HepG2 (cell line): ENCODE results near the gene RGL3.

Source experiments
- BHLHE40 ChIP-seq: IDR thresholded peaks from 2 replicates; pipeline ENCODE4 v1.6.1; 2011; ENCODE audit warnings: low read length, improper control_type of control experiment
- CREBL2 ChIP-seq: sonication (generic); formaldehyde crosslinking; IDR thresholded peaks from 2 replicates; pipeline ENCODE4 v1.8.1; 2023; ENCODE audit warnings: missing genetic modification reagents, mild to moderate bottlenecking, borderline replicate concordance
- DMAP1 ChIP-seq: IDR thresholded peaks from 2 replicates; pipeline ENCODE4 v1.6.1; 2016
- FOXC1 ChIP-seq: sonication (generic); formaldehyde crosslinking; IDR thresholded peaks from 2 replicates; pipeline ENCODE4 v1.8.0; 2022; ENCODE audit warnings: mild to moderate bottlenecking, missing genetic modification reagents, borderline replicate concordance
- RAD21 ChIP-seq: fragments of 450-650 bp; formaldehyde crosslinking; IDR thresholded peaks from 2 replicates; pipeline ENCODE4 v1.5.0; 2020; ENCODE audit warnings: mild to moderate bottlenecking
- SALL2 ChIP-seq: sonication (generic); formaldehyde crosslinking; IDR thresholded peaks from 2 replicates; pipeline ENCODE4 v1.8.1; 2023; ENCODE audit warnings: mild to moderate bottlenecking, missing genetic modification reagents, inconsistent platforms
- ZBTB33 ChIP-seq: sonication (generic); formaldehyde crosslinking; IDR thresholded peaks from 2 replicates; pipeline ENCODE4 v1.4.0; 2020; ENCODE audit warnings: missing genetic modification reagents
- ZKSCAN5 ChIP-seq: sonication (generic); formaldehyde crosslinking; IDR thresholded peaks from 2 replicates; pipeline ENCODE4 v1.5.1; 2020; ENCODE audit warnings: mild to moderate bottlenecking, missing genetic modification reagents
- ZNF3 ChIP-seq: IDR thresholded peaks from 2 replicates; pipeline ENCODE4 v1.7.0; 2017; ENCODE audit warnings: inconsistent platforms

- TF ChIP-seq FOXC1 (CRISPR knock-in tag) (no peak; the same call in 1 of the 2 replicates), ZBTB33 (peak; percentile 73), SALL2 (CRISPR knock-in tag) (peak; percentile 43; the same call in 1 of the 2 replicates), ZKSCAN5 (CRISPR knock-in tag) (no peak), ZNF3 (CRISPR knock-in tag) (no peak), DMAP1 (CRISPR knock-in tag) (no peak), RAD21 (peak; percentile 74), CREBL2 (CRISPR knock-in tag) (no peak), BHLHE40 (peak; percentile 25; the same call in 1 of the 2 replicates)
These were observed 36.0 kb downstream of the RGL3 start for GRCh38 chr19:11382898-11383705.
